HG02588 (cell line): ENCODE data around the gene UGGT2.
"Not testable (repeated sequence)": the region's sequence is repeated elsewhere in the genome, so short reads cannot be mapped to it uniquely, and the experiment has no call there.

Source experiments
- ATAC-seq: cut with Tn5 transposase; IDR thresholded peaks from one replicate; pipeline ENCODE4 v1.9.1; 2021; ENCODE audit warnings: mild to moderate bottlenecking, moderate library complexity; ENCODE audit not compliant: unreplicated experiment

The UGGT2 gene

GRCh38 chr13:95805921-95806320 is 247.3 kb downstream of the UGGT2 start:
- no peak for ATAC-seq

DNA sequence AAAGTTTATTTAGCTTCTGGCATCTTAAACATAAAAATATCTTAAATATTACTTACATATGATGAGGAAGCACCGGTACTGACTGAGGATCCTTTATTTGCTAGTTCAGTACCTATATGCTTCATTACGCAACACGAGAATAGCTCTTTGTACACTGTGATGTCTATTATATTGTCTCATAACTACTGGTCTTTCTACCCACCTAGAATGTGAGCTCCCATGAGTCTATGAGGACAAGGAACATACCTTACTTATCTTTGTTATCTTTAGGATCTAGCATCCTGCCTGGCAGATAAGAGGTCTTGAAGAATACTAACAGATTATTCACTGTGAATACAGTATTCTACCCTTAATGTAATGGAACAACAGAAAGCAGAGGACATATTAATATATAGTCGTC is 251.4 kb downstream of the UGGT2 start:
- no peak for ATAC-seq

- ATAC-seq: no peak
Observed at GRCh38 chr13:95800436-95800835, 252.8 kb downstream of the UGGT2 start.

DNA sequence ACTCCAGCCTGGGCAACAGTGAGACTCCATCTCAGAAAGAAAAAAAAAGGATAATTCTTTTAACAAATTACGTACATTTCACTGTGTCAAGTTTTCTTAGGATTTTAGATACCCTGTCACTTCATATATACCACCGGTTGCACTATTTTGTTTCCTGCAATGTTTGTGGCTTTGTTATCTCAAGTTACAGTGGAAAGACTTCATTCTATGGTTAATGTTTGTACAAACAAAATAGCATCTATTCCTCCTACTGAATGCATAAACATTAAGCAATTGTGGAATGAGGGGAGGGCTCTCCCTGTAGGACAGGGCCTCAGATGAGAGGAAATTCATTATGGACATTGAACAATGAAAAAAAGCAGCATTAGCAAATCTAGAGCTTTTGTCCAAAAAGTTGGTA is 256.2 kb downstream of the UGGT2 start:
- no peak for ATAC-seq

DNA sequence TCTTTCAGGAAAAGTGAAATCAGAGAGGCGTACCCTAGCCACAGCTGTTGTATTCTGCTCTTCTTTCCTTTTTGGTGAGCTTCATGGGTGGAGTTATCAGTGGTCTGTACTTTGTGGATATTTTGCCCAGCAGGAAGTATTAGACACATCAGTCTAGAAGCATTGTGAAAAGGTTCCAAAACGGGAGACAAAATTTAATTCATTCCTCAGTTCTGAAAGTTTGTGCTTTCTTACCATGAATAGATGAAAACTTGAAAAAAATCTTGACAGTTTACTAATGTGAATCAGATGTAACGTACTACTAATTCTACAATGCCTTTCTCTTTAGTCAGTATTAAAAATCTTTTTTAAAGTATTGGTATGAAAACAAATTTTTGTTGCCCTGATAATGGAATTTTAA is 259.4 kb downstream of the UGGT2 start:
- no peak for ATAC-seq

DNA sequence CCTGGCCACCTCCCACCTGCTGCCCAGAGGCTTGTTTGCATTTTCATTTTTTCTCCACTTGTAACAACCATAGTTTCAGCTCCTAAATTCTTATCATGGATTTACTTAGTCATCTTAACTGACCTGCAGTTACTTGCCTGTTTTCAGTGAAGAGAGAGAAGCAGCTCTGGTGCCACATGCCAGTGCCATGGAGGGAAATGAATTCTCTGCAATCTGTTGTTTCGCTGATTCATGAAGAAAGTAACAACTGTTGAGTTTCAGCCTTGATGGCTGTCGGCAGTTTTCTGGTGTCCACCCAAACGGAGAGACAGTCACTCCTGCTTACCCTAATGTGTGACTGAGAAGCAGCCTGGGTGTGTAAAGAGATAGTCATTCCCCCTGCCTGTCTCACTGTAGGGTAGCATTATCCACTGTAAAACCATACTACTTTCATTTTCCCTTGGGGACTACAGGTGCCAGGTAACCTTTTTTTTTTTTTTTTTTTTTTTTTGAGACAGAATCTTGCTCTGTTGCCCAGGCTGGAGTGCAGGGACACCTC is 260.1 kb downstream of the UGGT2 start:
- ATAC-seq: no peak

DNA sequence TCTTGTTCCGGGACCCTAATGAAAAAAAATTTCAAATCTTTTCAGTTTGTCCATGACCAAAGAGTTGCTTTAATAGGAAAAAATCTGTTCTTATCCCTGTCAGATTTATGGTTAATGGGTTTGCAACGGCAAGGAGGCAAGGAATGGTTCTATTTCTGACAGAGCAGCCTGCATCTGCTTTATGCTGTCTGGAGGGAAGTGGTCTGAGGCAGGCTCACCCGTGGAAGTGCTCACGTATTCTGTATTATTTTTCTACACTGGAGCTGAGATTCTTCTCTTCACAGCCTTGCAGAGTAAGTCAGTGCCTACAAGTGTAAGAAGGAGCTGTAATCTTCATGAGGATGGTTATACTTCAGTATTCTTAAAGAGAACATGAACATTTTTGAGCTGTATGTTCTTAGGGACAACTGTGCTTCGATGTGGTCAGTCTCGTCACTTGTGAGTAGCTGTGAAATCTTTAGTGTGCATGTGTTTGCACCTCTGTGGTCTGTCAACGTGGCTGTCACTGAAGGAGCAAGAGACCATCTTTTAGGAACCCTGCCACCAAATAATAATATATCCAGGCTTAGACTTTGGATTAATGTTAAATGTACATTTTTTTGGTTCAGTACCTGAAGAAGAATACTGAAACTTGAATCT is 262.0 kb downstream of the UGGT2 start:
- ATAC-seq: no peak

DNA sequence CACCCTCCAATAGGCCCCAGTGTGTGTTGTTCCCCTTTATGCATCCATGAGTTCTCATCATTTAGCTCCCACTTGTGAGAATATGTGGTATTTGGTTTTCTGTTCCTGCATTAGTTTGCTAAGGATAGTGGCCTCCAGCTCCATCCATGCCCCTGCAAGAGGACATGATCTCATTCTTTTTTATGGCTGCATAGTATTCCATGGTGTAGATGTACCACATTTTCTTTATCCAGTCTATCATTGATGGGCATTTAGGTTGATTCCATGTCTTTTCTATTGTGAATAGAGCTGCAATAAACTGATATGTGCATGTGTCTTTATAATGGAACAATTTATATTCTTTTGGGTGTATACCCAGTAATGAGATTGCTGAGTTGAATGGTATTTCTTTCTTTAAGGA is 263.9 kb downstream of the UGGT2 start:
- ATAC-seq: not testable (repeated sequence)

- no peak for ATAC-seq
Observed at GRCh38 chr13:95788100-95788463, 265.1 kb downstream of the UGGT2 start.

DNA sequence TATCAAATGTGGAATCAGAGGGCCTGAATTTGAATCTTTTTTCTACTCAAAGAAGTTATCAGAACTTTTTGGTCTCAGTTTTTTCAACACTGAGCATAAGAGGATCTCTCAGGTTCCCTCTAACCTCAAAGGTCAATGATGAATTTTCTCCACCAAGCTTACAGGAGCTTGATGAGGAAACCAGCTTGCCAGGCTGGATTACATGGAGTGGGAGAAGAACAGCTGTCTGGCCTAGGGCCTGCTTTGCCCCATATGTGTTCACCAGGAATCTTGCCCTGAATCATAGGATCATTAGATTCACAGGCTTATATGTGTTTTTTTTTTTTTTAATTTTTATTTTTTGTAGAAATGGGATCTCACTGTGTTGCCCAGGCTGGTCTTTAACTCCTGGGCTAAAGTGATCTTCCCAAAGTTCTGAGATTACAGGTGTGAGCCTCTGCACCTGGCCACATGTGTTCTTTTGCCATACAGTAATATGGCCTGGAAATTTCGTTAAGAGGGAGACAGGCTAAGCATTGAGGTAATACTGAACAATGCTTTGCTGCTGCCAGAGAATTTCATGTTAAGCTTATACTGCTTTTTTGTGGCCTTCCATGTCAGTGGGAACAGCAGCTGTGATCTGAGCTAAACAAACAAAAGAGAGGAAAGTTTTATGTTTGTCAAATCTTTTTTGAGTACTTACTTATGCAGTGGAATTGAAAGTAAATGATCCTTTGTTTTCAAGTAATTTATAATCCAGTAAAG is 265.7 kb downstream of the UGGT2 start:
- no peak for ATAC-seq

- no peak for ATAC-seq
Observed at GRCh38 chr13:95784900-95785290, 268.3 kb downstream of the UGGT2 start.

DNA sequence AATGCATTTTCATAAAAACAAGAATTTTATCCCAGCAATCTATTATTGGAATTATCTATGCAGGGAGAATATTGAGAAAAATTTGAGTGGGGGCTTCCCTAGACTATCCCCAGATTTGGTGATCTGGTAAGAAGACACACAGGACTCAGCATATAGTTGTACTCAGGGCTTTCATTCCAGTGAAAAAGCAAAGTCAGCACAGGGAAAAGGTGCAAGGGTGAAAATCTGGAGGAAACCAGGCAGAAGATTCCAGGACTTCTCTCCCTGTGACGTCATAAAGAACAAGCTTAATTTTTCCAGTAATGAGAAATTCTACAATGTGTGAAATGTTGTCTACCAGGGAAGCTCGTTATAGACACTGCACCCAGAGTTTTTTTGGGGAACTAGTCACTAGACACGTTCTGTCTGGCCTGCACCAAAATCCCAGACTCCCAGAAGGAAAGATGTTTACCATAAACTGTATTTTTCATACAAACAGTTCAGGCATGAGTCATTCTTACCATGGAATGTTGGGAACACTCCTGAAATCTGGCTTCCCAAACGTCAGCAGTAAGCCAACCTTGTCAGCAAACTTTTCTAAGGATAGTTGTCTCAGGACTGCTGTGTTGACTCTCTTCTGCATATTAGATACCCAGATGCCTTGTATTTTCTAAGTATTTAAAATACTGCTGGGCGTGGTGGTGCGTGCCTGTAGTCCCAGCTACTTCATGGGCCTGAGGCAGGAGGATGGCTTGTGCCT is 268.9 kb downstream of the UGGT2 start:
- ATAC-seq: no peak

DNA sequence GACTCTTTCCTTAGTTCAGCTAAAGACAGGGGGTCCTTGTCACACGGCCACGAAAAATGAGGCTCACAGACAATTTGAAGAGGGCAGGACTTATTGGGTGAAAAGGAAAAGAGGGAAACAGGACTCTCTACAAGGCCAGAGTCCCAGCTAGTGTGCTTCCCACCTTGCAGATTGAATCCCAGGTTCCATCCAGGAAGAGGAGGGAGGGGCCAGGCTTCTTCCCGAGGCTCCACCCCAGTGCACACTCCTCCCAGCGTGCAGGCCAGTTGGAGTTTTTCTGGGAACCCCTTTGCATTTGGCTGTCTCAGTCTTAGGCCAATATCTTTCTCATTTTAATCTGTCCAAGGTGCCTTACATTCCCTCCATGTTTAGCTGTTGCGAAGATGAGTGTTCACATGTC is 269.5 kb downstream of the UGGT2 start:
- ATAC-seq: no peak

- not testable (repeated sequence) for ATAC-seq
Observed at GRCh38 chr13:95781940-95782339, 271.3 kb downstream of the UGGT2 start.

DNA sequence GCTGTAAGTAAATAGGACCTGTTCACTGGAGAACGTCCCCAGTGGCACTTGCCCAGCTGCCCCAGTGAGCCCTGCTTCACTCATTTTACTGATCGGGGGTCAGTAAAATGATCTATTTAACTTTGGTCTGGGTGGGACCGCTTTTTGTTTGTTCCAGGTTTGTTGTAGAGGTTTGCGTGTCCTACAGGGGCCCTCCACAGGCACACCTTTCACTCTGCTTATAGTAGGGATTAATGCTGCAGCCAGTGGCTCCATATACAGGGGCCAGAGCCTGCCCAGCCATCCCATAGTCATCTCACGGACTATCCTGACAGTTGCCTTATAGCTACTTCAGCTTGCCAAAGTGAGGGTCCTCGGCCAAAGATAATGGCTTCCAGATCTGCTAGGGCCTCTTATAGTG is 272.2 kb downstream of the UGGT2 start:
- no peak for ATAC-seq

- no peak for ATAC-seq
Observed at GRCh38 chr13:95779522-95779921, 273.7 kb downstream of the UGGT2 start.

DNA sequence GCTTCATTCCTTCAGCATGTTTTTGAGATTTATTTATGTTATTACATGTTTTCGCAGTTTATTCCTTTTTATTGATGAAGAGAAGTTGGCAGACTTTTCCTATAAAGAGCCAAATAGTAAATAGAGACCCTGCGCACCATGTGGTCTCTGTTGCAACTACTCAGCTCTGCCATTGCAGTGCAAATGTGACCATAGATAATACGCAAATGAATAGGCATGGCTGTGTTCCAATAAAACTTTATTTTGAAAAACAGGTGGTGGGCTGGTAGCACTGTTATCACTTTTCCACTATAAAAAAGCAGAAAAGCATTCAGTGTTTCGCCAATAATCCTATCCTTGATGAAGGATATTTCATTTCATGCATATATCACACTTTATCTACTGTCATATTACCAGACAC is 281.3 kb downstream of the UGGT2 start:
- ATAC-seq: no peak

DNA sequence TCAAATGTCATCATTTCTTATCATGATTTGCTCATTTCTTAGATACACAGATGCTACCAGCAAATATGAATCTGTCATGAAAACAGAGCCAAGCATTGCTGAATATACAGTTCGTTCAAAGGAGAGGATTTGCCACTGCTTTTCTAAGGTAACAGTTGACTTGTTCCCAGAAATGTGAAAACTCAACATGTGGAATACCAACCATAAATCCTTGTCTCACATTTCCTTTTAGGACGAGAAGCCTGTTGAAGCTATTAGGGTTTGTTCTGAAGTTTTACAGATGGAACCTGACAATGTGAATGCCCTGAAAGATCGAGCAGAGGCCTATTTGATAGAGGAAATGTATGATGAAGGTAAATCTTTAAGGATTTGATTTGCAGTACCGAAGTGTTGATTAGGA is 289.6 kb downstream of the UGGT2 start:
- no peak for ATAC-seq

DNA sequence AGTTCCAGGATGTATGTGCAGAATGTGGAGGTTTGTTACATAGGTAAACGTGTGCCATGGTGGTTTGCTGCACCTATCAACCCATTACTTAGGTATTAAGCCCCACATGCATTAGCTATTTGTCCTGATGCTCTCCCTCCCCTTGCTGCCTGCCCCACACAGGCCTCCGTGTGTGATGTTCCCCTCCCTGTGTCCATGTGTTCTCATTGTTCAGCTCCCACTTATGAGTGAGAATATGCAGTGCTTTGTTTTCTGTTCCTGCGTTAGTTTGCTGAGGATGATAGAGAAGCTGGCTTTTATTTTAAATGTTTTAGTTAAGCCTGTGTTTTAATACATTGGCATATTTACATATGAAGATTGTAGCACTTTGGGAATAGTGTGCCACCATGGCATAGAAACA is 290.6 kb downstream of the UGGT2 start:
- not testable (repeated sequence) for ATAC-seq

GRCh38 chr13:95756072-95756471 is 297.1 kb downstream of the UGGT2 start:
- no peak for ATAC-seq

GRCh38 chr13:95754069-95754468 is 299.1 kb downstream of the UGGT2 start:
- no peak for ATAC-seq

- no peak for ATAC-seq
Observed at GRCh38 chr13:95752677-95753076, 300.5 kb downstream of the UGGT2 start.
